ENCODE results near the gene CLDN17. TPM values are rescaled to one million over a fixed set of nuclear protein-coding genes. Genes with fewer than 3 reads are reported as not detected.

The CLDN17 gene
- total and polyA plus RNA-seq, 2 donors (not counting 1 experiment from before 2014, with no cell fraction given): not detected

GRCh38 chr21:30152792-30153191 lies 13.8 kb downstream of the CLDN17 start:
- peaks cover 0 to 3% (median 0%) of the 10 kb centered on the region in 3 donors for H3K9me3 ChIP-seq (ENCODE audit: control extremely low read depth in 1 of 3, control insufficient read depth in 2 of 3, insufficient read depth in 1 of 3, low read length in 2 of 3)
- intact Hi-C loops (cut with micrococcal nuclease): no loop called here
- H2AFZ ChIP-seq (ENCODE audit: insufficient read depth, low read depth, low read length, poor library complexity, severe bottlenecking): no peak overlapping the region
- no peaks in the 10 kb centered on the region for H3K4me1 ChIP-seq (ENCODE audit: control insufficient read depth in 2 of 2, insufficient read depth in 2 of 2, low read length in 2 of 2)
- Mint-ChIP-seq H3K27ac (no peak overlapping the region), H3K27me3 (no peaks in the 10 kb centered on the region), H3K4me1 (no peaks in the 10 kb centered on the region), H3K4me3 (no peak overlapping the region), H3K9me3 (ENCODE audit: insufficient read depth) (peaks cover 10% of the 10 kb centered on the region)
- ChIA-PET POLR2A (no interaction called here), CTCF (no interaction called here)
- H3K9ac ChIP-seq (ENCODE audit: low read length): no peak overlapping the region
- no peaks in the 10 kb centered on the region for H3K36me3 ChIP-seq (replicated peaks in 1 of 2; ENCODE audit: control extremely low read depth in 1 of 2, control insufficient read depth in 1 of 2, extremely low read depth in 1 of 2, insufficient read depth in 2 of 2, low read length in 1 of 2)
- H3K27ac ChIP-seq (ENCODE audit: low read length in 2 of 2): no peak overlapping the region
- ATAC-seq (ENCODE audit: low read depth) (no peak), DNase-seq (no peak)
- no peaks in the 10 kb centered on the region for H3K27me3 ChIP-seq (replicated peaks in 1 of 4; ENCODE audit: control extremely low read depth in 1 of 4, control insufficient read depth in 3 of 4, insufficient read depth in 4 of 4, low read length in 3 of 4)
- H3K79me2 ChIP-seq (ENCODE audit: control insufficient read depth, insufficient read depth, low read length): no peaks in the 10 kb centered on the region
- no peak overlapping the region for H3K4me2 ChIP-seq (replicated peaks; ENCODE audit: low read depth, low read length, poor library complexity, severe bottlenecking)
- TF ChIP-seq, protein P1, sequence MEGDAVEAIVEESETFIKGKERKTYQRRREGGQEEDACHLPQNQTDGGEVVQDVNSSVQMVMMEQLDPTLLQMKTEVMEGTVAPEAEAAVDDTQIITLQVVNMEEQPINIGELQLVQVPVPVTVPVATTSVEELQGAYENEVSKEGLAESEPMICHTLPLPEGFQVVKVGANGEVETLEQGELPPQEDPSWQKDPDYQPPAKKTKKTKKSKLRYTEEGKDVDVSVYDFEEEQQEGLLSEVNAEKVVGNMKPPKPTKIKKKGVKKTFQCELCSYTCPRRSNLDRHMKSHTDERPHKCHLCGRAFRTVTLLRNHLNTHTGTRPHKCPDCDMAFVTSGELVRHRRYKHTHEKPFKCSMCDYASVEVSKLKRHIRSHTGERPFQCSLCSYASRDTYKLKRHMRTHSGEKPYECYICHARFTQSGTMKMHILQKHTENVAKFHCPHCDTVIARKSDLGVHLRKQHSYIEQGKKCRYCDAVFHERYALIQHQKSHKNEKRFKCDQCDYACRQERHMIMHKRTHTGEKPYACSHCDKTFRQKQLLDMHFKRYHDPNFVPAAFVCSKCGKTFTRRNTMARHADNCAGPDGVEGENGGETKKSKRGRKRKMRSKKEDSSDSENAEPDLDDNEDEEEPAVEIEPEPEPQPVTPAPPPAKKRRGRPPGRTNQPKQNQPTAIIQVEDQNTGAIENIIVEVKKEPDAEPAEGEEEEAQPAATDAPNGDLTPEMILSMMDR (IDR thresholded peaks at IDR 0.05): no peak
- TF ChIP-seq EZH2 (IDR thresholded peaks at IDR 0.05; ENCODE audit: borderline replicate concordance, insufficient read depth, low read depth, low read length, poor library complexity, severe bottlenecking): no peak
- no peaks in the 10 kb centered on the region for H4K20me1 ChIP-seq (ENCODE audit: control insufficient read depth, insufficient read depth, low read length, poor library complexity, severe bottlenecking)
- no peak overlapping the region for H3K4me3 ChIP-seq (ENCODE audit: control extremely low read depth in 1 of 5, extremely low read depth in 1 of 5, insufficient read depth in 1 of 5, low read depth in 2 of 5, low read length in 4 of 5)

DNA sequence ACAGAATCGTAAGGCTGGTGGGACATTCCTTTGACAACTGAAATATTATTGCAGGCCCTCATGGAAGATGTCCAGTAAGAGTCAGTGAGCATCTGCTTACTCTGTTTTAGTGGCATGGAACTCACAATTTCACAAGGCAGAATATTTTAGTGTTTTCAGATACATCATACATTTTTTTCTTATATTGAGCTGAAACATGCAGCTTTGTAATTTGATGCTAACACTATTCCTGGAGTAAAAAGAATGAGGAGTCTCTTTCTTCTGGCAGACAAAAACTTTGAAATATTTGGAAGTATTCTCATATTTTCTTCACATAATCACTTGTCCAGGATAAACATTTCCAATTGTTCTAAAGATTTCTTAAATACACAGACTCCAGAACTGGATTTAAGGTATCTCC lies 17.7 kb downstream of the CLDN17 start:
- ChIA-PET POLR2A (no interaction called here), CTCF (no interaction called here)
- no peaks in the 10 kb centered on the region for H3K27me3 Mint-ChIP-seq
- H3K9me3 ChIP-seq (ENCODE audit: control extremely low read depth in 1 of 3, control insufficient read depth in 2 of 3, insufficient read depth in 1 of 3, low read length in 2 of 3): no peaks in the 10 kb centered on the region
- no peaks in the 10 kb centered on the region for H3K4me1 ChIP-seq (ENCODE audit: control insufficient read depth in 2 of 2, insufficient read depth in 2 of 2, low read length in 2 of 2)
- H3K36me3 ChIP-seq (replicated peaks in 1 of 2; ENCODE audit: control extremely low read depth in 1 of 2, control insufficient read depth in 1 of 2, extremely low read depth in 1 of 2, insufficient read depth in 2 of 2, low read length in 1 of 2): no peaks in the 10 kb centered on the region
- no peak overlapping the region for H3K4me2 ChIP-seq (replicated peaks; ENCODE audit: low read depth, low read length, poor library complexity, severe bottlenecking)
- no peak overlapping the region for H3K9ac ChIP-seq (ENCODE audit: low read length)
- H3K27ac ChIP-seq (ENCODE audit: low read length in 2 of 2): no peak overlapping the region
- no peaks in the 10 kb centered on the region for H3K27me3 ChIP-seq (replicated peaks in 1 of 4; ENCODE audit: control extremely low read depth in 1 of 4, control insufficient read depth in 3 of 4, insufficient read depth in 4 of 4, low read length in 3 of 4)
- ATAC-seq (ENCODE audit: low read depth) (no peak), DNase-seq (no peak)
- no peak overlapping the region for H3K4me3 Mint-ChIP-seq
- intact Hi-C loops (cut with micrococcal nuclease): no loop called here
- no peak overlapping the region for H2AFZ ChIP-seq (ENCODE audit: insufficient read depth, low read depth, low read length, poor library complexity, severe bottlenecking)
- H3K27ac Mint-ChIP-seq: no peak overlapping the region
- H4K20me1 ChIP-seq (ENCODE audit: control insufficient read depth, insufficient read depth, low read length, poor library complexity, severe bottlenecking): no peaks in the 10 kb centered on the region
- no peak overlapping the region for H3K4me3 ChIP-seq (ENCODE audit: control extremely low read depth in 1 of 5, extremely low read depth in 1 of 5, insufficient read depth in 1 of 5, low read depth in 2 of 5, low read length in 4 of 5)
- peaks cover 5% of the 10 kb centered on the region for H3K9me3 Mint-ChIP-seq (ENCODE audit: insufficient read depth)
- H3K79me2 ChIP-seq (ENCODE audit: control insufficient read depth, insufficient read depth, low read length): no peaks in the 10 kb centered on the region
- no CpG with 5 or more reads among the region's 1 CpG for WGBS (ENCODE audit: insufficient coverage)
- no peaks in the 10 kb centered on the region for H3K4me1 Mint-ChIP-seq
- TF ChIP-seq EZH2 (IDR thresholded peaks at IDR 0.05; ENCODE audit: borderline replicate concordance, insufficient read depth, low read depth, low read length, poor library complexity, severe bottlenecking): no peak
- TF ChIP-seq, protein P1 (IDR thresholded peaks at IDR 0.05): no peak
